Endothelial cell of umbilical vein (primary cell): ENCODE results near the gene FAM98C. TPM values are rescaled to one million over a fixed set of nuclear protein-coding genes. Genes with fewer than 3 reads are reported as not detected.
A peak's percentile ranks its signal among the peaks of the same experiment; 100 is the strongest.

Experiments used
- BruUV-seq: library from RNA; stranded (reverse); fragments of 400-500 nt; replicated peaks from 2 replicates; lab custom pipeline; 2021; lab: Mats Ljungman, UMichigan
- CTCF ChIA-PET: fragments of 300-600, 350-600 bp; sonication (Branson Sonifier 250); formaldehyde crosslinking; loops from one replicate; lab custom pipeline; 2021; ENCODE audit warnings: antibody characterized with exemption, inconsistent platforms; lab: Charles Lee
- POLR2A ChIA-PET: fragments of 300-600, 350-600 bp; sonication (Branson Sonifier 250); formaldehyde crosslinking; loops from one replicate; lab custom pipeline; 2021; ENCODE audit warnings: antibody characterized with exemption, inconsistent platforms; lab: Charles Lee
- DNase-seq: peaks from one replicate; pipeline ENCODE4 v3.0.0-alpha.2; 2011; ENCODE audit warnings: low read depth, low spot score
- FAIRE-seq: peaks from 2 replicates; lab custom pipeline; 2011; peaks lifted over from hg19 to GRCh38; lab: Jason Lieb, UNC
- H2AFZ ChIP-seq: 2 replicates; pipeline ENCODE4 v1.6.0; 2012; ENCODE audit warnings: low read depth, low read length, control low read depth, inconsistent platforms
- H3K27ac ChIP-seq: 2 replicates; pipeline ENCODE4 v1.5.1; 2011; ENCODE audit warnings: low read depth, mild to moderate bottlenecking, control low read depth, low read length, moderate library complexity; ENCODE audit not compliant: insufficient read depth
- H3K27me3 ChIP-seq, 2 experiments: 2 replicates each; pipeline versions ENCODE4 v1.6.0 to v1.6.1; 2011; ENCODE audit warnings: low read length in 2 of 2, mixed read lengths in 1 of 2; ENCODE audit not compliant: control insufficient read depth in 2 of 2, insufficient read depth in 2 of 2
- H3K36me3 ChIP-seq, 2 experiments: 2 replicates in 1 of 2; 3 replicates in 1 of 2; pipeline ENCODE4 v1.5.1; 2011; ENCODE audit warnings: low read length in 2 of 2, mild to moderate bottlenecking in 1 of 2, moderate library complexity in 1 of 2; ENCODE audit not compliant: control insufficient read depth in 2 of 2, insufficient read depth in 2 of 2; ENCODE audit errors: extremely low read depth in 1 of 2
- H3K4me1 ChIP-seq: 3 replicates; pipeline ENCODE4 v1.5.1; 2011; ENCODE audit warnings: mild to moderate bottlenecking, low read length; ENCODE audit not compliant: control insufficient read depth, insufficient read depth; ENCODE audit errors: extremely low read depth
- H3K4me2 ChIP-seq: 2 replicates; pipeline ENCODE4 v1.6.1; 2011; ENCODE audit warnings: low read length, control low read depth, mixed read lengths; ENCODE audit not compliant: insufficient read depth
- H3K4me3 ChIP-seq, 3 experiments: fragments of 200-600 bp in 1 of 3; sonication (generic), shearing (Covaris generic) in 1 of 3; replicated peaks in 1 of 3; 2 replicates each; pipeline ENCODE4 v1.5.1; 2011 to 2016; ENCODE audit warnings: control low read depth in 3 of 3, low read length in 3 of 3, mild to moderate bottlenecking in 2 of 3, inconsistent platforms in 1 of 3, low read depth in 1 of 3, moderate library complexity in 1 of 3; ENCODE audit not compliant: insufficient read depth in 1 of 3
- H3K79me2 ChIP-seq: 2 replicates; pipeline ENCODE4 v1.6.0; 2012; ENCODE audit warnings: low read length, inconsistent platforms; ENCODE audit not compliant: control insufficient read depth, insufficient read depth
- H3K9ac ChIP-seq: replicated peaks from 2 replicates; pipeline ENCODE3; 2011; ENCODE audit warnings: low read length, control low read depth; ENCODE audit not compliant: insufficient read depth; ENCODE audit errors: extremely low read depth
- H3K9me1 ChIP-seq: replicated peaks from 3 replicates; pipeline ENCODE4 v1.6.0; 2011; ENCODE audit warnings: mild to moderate bottlenecking, low read length; ENCODE audit not compliant: control insufficient read depth, insufficient read depth; ENCODE audit errors: extremely low read depth
- H3K9me3 ChIP-seq: replicated peaks from 2 replicates; pipeline ENCODE4 v1.5.1; 2012; ENCODE audit warnings: low read length, inconsistent platforms; ENCODE audit not compliant: control insufficient read depth, insufficient read depth
- H4K20me1 ChIP-seq: replicated peaks from 2 replicates; pipeline ENCODE3; 2011; ENCODE audit warnings: mild to moderate bottlenecking, low read length; ENCODE audit not compliant: control insufficient read depth, insufficient read depth; ENCODE audit errors: extremely low read depth
- CTCF ChIP-seq, 2 donors: IDR thresholded peaks; 1 replicate in 1 of 2; 2 replicates in 1 of 2; pipeline ENCODE4 v1.5.1; 2011; ENCODE audit warnings: low read length in 2 of 2, mild to moderate bottlenecking in 2 of 2, moderate library complexity in 2 of 2, control low read depth in 1 of 2, inconsistent platforms in 1 of 2, low read depth in 1 of 2; ENCODE audit not compliant: insufficient read depth in 1 of 2; ENCODE audit errors: extremely low read depth in 1 of 2
- EZH2 ChIP-seq: IDR thresholded peaks from 2 replicates; pipeline ENCODE4 v1.6.1; 2012; ENCODE audit warnings: borderline replicate concordance, low read depth, mild to moderate bottlenecking, moderate library complexity, low read length, inconsistent platforms; ENCODE audit not compliant: severe bottlenecking
- FOS ChIP-seq: IDR thresholded peaks from 2 replicates; pipeline ENCODE4 v1.6.1; 2011; ENCODE audit warnings: mild to moderate bottlenecking, low read length, moderate library complexity, borderline replicate concordance; ENCODE audit not compliant: insufficient read depth
- GATA2 ChIP-seq: IDR thresholded peaks from 2 replicates; pipeline ENCODE4 v1.7.0; 2011; ENCODE audit warnings: low read depth, mild to moderate bottlenecking, moderate library complexity, mixed read lengths, low read length; ENCODE audit not compliant: insufficient read length, insufficient read depth
- JUN ChIP-seq: IDR thresholded peaks from 2 replicates; pipeline ENCODE4 v1.6.1; 2011; ENCODE audit warnings: borderline replicate concordance, low read depth; ENCODE audit not compliant: insufficient read length, insufficient read depth
- MAX ChIP-seq: IDR thresholded peaks from 2 replicates; pipeline ENCODE4 v1.6.1; 2011; ENCODE audit not compliant: insufficient read depth, insufficient read length
- MYC ChIP-seq: IDR thresholded peaks from one replicate; pipeline ENCODE4 v1.6.1; 2011; ENCODE audit warnings: mild to moderate bottlenecking, low read depth, low read length
- POLR2A ChIP-seq: IDR thresholded peaks from 2 replicates; pipeline ENCODE4 v1.6.1; 2012; ENCODE audit warnings: low read depth, mild to moderate bottlenecking, control low read depth, low read length
- POLR2AphosphoS5 ChIP-seq: IDR thresholded peaks from 2 replicates; pipeline ENCODE4 v1.6.1; 2012; ENCODE audit warnings: low read depth, mild to moderate bottlenecking, control low read depth, low read length, moderate library complexity; ENCODE audit not compliant: insufficient read depth
- dilution Hi-C: fragments of 300-500 bp; cut with MboI; formaldehyde crosslinking; loops from one replicate; pipeline ENCODE4 v1.15.0; 2019; ENCODE audit warnings: low sequenced_read_pairs; ENCODE audit not compliant: extremely low pct_ligation_motif_present
- intact Hi-C: fragments of 100-400 bp; cut with micrococcal nuclease; formaldehyde crosslinking; loops from one replicate; pipeline ENCODE4 v1.10.0; 2022
- polyA plus RNA-seq, 4 experiments: library from polyadenylated mRNA; depleted of rRNA in 3 of 4; stranded (reverse) in 3 of 4; unstranded in 1 of 4; fragments of >200 nt; gene quantifications; 2 replicates each; pipeline versions ENCODE4 v1.2.1 to v1.2.3, GENCODE V29; 2011 to 2012; ENCODE audit warnings: missing spikeins in 1 of 4
- total RNA-seq: library from RNA; stranded (reverse); gene quantifications from 2 replicates; pipeline ENCODE4 v1.2.3, GENCODE V29; 2021

FAM98C gene
- total and polyA plus RNA-seq, 2 donors (not counting 3 experiments of a cell fraction or from before 2014, with no cell fraction given), result 12.6 to 13.0 TPM

- Histone ChIP-seq H2AFZ (no peak overlapping the region), H3K9me3 (no peaks in the 10 kb centered on the region), H3K4me3 (no peak overlapping the region), H3K9me1 (no peaks in the 10 kb centered on the region), H3K9ac (no peak overlapping the region), H3K36me3 (no peaks in the 10 kb centered on the region), H3K4me2 (no peak overlapping the region), H3K4me1 (no peaks in the 10 kb centered on the region), H4K20me1 (no peaks in the 10 kb centered on the region), H3K79me2 (no peaks in the 10 kb centered on the region), H3K27ac (no peak overlapping the region), H3K27me3 (no peaks in the 10 kb centered on the region)
- CTCF ChIA-PET, result no interaction called here
- DNase-seq (no peak), FAIRE-seq (no peak)
- no peak for TF ChIP-seq POLR2AphosphoS5
- TF ChIP-seq MAX, result no peak
- POLR2A ChIA-PET, result interaction anchor here (0.7 kb wide), 1 partner anchor 418 kb away, joined by 7 read pairs; no protein-coding TSS in a partner anchor
- dilution Hi-C loops, result no loop called here
- intact Hi-C loops, result no loop called here
- BruUV-seq, result no TSS peak
Observed at GRCh38 chr19:38417146-38417543, 14.3 kb downstream of the FAM98C start.

GRCh38 chr19:38417544-38418506 is 14.9 kb downstream of the FAM98C start:
- ChIA-PET POLR2A (no interaction called here), CTCF (no interaction called here)
- H3K9me1 ChIP-seq, result no peaks in the 10 kb centered on the region
- no peak overlapping the region for H3K27ac ChIP-seq
- H3K4me3 ChIP-seq, result no peak overlapping the region
- H4K20me1 ChIP-seq, result no peaks in the 10 kb centered on the region
- no peaks in the 10 kb centered on the region for H3K27me3 ChIP-seq
- FAIRE-seq (no peak), DNase-seq (no peak)
- intact Hi-C loops (no loop called here), dilution Hi-C loops (no loop called here)
- H3K9me3 ChIP-seq, result no peaks in the 10 kb centered on the region
- TF ChIP-seq MAX (no peak), EZH2 (no peak), POLR2AphosphoS5 (no peak), CTCF (IDR thresholded peaks at IDR 0.05; ENCODE audit: extremely low read depth in 1 of 2, insufficient read depth in 1 of 2, low read depth in 1 of 2, low read length in 2 of 2) (no peak), POLR2A (no peak), FOS (no peak), GATA2 (no peak), JUN (no peak), MYC (no peak)
- H3K4me1 ChIP-seq, result no peaks in the 10 kb centered on the region
- BruUV-seq, result no TSS peak
- no peak overlapping the region for H3K9ac ChIP-seq
- no peaks in the 10 kb centered on the region for H3K36me3 ChIP-seq
- peak overlapping the region; percentile 52 for H2AFZ ChIP-seq
- H3K79me2 ChIP-seq, result no peaks in the 10 kb centered on the region
- no peak overlapping the region for H3K4me2 ChIP-seq
